B cell (primary cell): ENCODE data around the gene TOGARAM2.

Source experiments
- CTCF ChIP-seq: fragments of 200-600 bp; IDR thresholded peaks from one replicate; pipeline ENCODE4 v1.8.0; 2022; ENCODE audit warnings: antibody characterized with exemption, mild to moderate bottlenecking
- EZH2 ChIP-seq: IDR thresholded peaks from 2 replicates; pipeline ENCODE4 v1.6.1; 2012; ENCODE audit warnings: borderline replicate concordance, low read depth, mild to moderate bottlenecking, moderate library complexity, low read length; ENCODE audit not compliant: insufficient read depth, poor library complexity, severe bottlenecking

GRCh38 chr2:29014331-29014730, 33.2 kb downstream of the TOGARAM2 start:
- no peak for TF ChIP-seq CTCF
- no peak for TF ChIP-seq EZH2
